ENCODE results near the gene ZNF10. TPM values are rescaled to one million over a fixed set of nuclear protein-coding genes. Genes with fewer than 3 reads are reported as not detected.

The ZNF10 gene
- total RNA-seq, 1 donor from 2014 or later: 12.9 TPM

- peak; percentile 9 for DNase-seq
Measured at GRCh38 chr12:133202493-133203343, 72.3 kb downstream of the ZNF10 start.

GRCh38 chr12:133203344-133204263 lies 73.2 kb downstream of the ZNF10 start:
- peak; percentile 23 for DNase-seq

- DNase-seq: no peak
Measured at GRCh38 chr12:133204264-133204603, 73.8 kb downstream of the ZNF10 start.

GRCh38 chr12:133206390-133206789 lies 76.0 kb downstream of the ZNF10 start:
- no peak for DNase-seq

Other genes with a start within 250 kb of the ZNF10 start
- gene CHFR, start 243.0 kb upstream of the ZNF10 start, total RNA-seq: 50.0 and 50.5 TPM in 2 replicates
- gene ZNF605, start 174.3 kb upstream of the ZNF10 start, total RNA-seq: 6.5 and 8.2 TPM in 2 replicates
- gene ZNF26, start 144.3 kb upstream of the ZNF10 start, total RNA-seq: 10.1 and 19.2 TPM in 2 replicates
- 20.5 and 31.0 TPM in 2 replicates for gene ZNF84, start 93.1 kb upstream of the ZNF10 start, total RNA-seq
- gene ZNF140, start 49.7 kb upstream of the ZNF10 start, total RNA-seq: 20.1 and 22.6 TPM in 2 replicates
- gene ZNF891, start 353 bp upstream of the ZNF10 start, total RNA-seq: 0.93 and 1.0 TPM in 2 replicates
- 39.8 and 44.8 TPM in 2 replicates for gene ZNF268, start 50.9 kb downstream of the ZNF10 start, total RNA-seq
- gene ANHX, start 105.2 kb downstream of the ZNF10 start, total RNA-seq: not detected in 2 replicates